ENCODE measurements around the gene PDE12. TPM values are rescaled to one million over a fixed set of nuclear protein-coding genes. Genes with fewer than 3 reads are reported as not detected.
A peak's percentile ranks its signal among the peaks of the same experiment; 100 is the strongest.

The PDE12 gene
- total and polyA plus RNA-seq, 2 of the 13 experiments (the other 11 are each of a cell fraction or from before 2014, with no cell fraction given) = 9.0 to 17.8 TPM

GRCh38 chr3:57597127-57597923 lies 41.3 kb downstream of the PDE12 start, which contains the start of gene ARF4 (continued):
- peak; percentile 37; the same call in 1 of the 2 replicates for TF ChIP-seq ZNF768 (CRISPR knock-in tag; IDR thresholded peaks at IDR 0.05)
- TF ChIP-seq JARID2 (CRISPR knock-in tag; IDR thresholded peaks at IDR 0.05; ENCODE audit: insufficient replicate concordance) = peak; percentile 8
- peak; percentile 29; the same call in 1 of the 2 replicates for TF ChIP-seq ZSCAN21 (CRISPR knock-in tag; IDR thresholded peaks at IDR 0.05; ENCODE audit: borderline replicate concordance)
- TF ChIP-seq ZMAT5 (CRISPR knock-in tag; IDR thresholded peaks at IDR 0.05; ENCODE audit: borderline replicate concordance, low read depth) = no peak
- peak; percentile 75 for TF ChIP-seq GMEB2 (CRISPR knock-in tag; IDR thresholded peaks at IDR 0.05; ENCODE audit: low read depth)
- TF ChIP-seq MTF2 (CRISPR knock-in tag; IDR thresholded peaks at IDR 0.05; ENCODE audit: borderline replicate concordance) = no peak
- TF ChIP-seq MAFK (conservative IDR thresholded peaks at IDR 0.05 in 1 of 2, IDR thresholded peaks at IDR 0.05 in 1 of 2; ENCODE audit: low read length in 2 of 2) = peak; percentile 68 to 86
- TF ChIP-seq, protein P1, sequence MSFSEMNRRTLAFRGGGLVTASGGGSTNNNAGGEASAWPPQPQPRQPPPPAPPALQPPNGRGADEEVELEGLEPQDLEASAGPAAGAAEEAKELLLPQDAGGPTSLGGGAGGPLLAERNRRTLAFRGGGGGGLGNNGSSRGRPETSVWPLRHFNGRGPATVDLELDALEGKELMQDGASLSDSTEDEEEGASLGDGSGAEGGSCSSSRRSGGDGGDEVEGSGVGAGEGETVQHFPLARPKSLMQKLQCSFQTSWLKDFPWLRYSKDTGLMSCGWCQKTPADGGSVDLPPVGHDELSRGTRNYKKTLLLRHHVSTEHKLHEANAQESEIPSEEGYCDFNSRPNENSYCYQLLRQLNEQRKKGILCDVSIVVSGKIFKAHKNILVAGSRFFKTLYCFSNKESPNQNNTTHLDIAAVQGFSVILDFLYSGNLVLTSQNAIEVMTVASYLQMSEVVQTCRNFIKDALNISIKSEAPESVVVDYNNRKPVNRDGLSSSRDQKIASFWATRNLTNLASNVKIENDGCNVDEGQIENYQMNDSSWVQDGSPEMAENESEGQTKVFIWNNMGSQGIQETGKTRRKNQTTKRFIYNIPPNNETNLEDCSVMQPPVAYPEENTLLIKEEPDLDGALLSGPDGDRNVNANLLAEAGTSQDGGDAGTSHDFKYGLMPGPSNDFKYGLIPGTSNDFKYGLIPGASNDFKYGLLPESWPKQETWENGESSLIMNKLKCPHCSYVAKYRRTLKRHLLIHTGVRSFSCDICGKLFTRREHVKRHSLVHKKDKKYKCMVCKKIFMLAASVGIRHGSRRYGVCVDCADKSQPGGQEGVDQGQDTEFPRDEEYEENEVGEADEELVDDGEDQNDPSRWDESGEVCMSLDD (CRISPR knock-in tag; IDR thresholded peaks at IDR 0.05; ENCODE audit: borderline replicate concordance) = no peak
- TF ChIP-seq, protein P2, sequence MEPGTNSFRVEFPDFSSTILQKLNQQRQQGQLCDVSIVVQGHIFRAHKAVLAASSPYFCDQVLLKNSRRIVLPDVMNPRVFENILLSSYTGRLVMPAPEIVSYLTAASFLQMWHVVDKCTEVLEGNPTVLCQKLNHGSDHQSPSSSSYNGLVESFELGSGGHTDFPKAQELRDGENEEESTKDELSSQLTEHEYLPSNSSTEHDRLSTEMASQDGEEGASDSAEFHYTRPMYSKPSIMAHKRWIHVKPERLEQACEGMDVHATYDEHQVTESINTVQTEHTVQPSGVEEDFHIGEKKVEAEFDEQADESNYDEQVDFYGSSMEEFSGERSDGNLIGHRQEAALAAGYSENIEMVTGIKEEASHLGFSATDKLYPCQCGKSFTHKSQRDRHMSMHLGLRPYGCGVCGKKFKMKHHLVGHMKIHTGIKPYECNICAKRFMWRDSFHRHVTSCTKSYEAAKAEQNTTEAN (CRISPR knock-in tag; conservative IDR thresholded peaks at IDR 0.05) = no peak; the same call in 1 of the 2 replicates
- TF ChIP-seq, protein P3, sequence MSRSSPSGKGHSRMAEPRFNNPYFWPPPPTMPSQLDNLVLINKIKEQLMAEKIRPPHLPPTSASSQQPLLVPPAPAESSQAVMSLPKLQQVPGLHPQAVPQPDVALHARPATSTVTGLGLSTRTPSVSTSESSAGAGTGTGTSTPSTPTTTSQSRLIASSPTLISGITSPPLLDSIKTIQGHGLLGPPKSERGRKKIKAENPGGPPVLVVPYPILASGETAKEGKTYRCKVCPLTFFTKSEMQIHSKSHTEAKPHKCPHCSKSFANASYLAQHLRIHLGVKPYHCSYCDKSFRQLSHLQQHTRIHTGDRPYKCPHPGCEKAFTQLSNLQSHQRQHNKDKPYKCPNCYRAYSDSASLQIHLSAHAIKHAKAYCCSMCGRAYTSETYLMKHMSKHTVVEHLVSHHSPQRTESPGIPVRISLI (CRISPR knock-in tag; IDR thresholded peaks at IDR 0.05; ENCODE audit: borderline replicate concordance) = no peak; the same call in 1 of the 2 replicates
- no peak for TF ChIP-seq FOXM1 (CRISPR knock-in tag; IDR thresholded peaks at IDR 0.05)
- TF ChIP-seq ISL2 (CRISPR knock-in tag; IDR thresholded peaks at IDR 0.05) = peak; percentile 45; the same call in 1 of the 2 replicates
- TF ChIP-seq RAD21 (CRISPR knock-in tag; IDR thresholded peaks at IDR 0.05) = peak; percentile 29; the same call in 1 of the 2 replicates
- TF ChIP-seq PHF20 (CRISPR knock-in tag; IDR thresholded peaks at IDR 0.05) = peak; percentile 90
- TF ChIP-seq MEIS1 (CRISPR knock-in tag; IDR thresholded peaks at IDR 0.05; ENCODE audit: borderline replicate concordance) = peak; percentile 93; the same call in 1 of the 2 replicates
- no peak for TF ChIP-seq PCBP2 (optimal IDR thresholded peaks at IDR 0.05; ENCODE audit: low read depth, low read length, poor library complexity, severe bottlenecking)
- TF ChIP-seq, protein P4, sequence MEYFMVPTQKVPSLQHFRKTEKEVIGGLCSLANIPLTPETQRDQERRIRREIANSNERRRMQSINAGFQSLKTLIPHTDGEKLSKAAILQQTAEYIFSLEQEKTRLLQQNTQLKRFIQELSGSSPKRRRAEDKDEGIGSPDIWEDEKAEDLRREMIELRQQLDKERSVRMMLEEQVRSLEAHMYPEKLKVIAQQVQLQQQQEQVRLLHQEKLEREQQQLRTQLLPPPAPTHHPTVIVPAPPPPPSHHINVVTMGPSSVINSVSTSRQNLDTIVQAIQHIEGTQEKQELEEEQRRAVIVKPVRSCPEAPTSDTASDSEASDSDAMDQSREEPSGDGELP (IDR thresholded peaks at IDR 0.05; ENCODE audit: borderline replicate concordance, low read depth) = 0 out of 2 replicates have a peak, but pooled peaks have one; percentile 6
- TF ChIP-seq ASH2L (IDR thresholded peaks at IDR 0.05; ENCODE audit: insufficient read length, low read depth, low read length) = peak; percentile 71
- TF ChIP-seq RFXANK (CRISPR knock-in tag; IDR thresholded peaks at IDR 0.05) = 0 out of 2 replicates have a peak, but pooled peaks have one; percentile 51
- peak; percentile 55 for TF ChIP-seq SRSF1 (optimal IDR thresholded peaks at IDR 0.05; ENCODE audit: low read depth, low read length)

All from HepG2 (cell line).